ENCODE results near the gene TSGA10. TPM values are rescaled to one million over a fixed set of nuclear protein-coding genes. Genes with fewer than 3 reads are reported as not detected.

TSGA10 gene
- total RNA-seq, 1 experiment from 2014 or later, result 7.5 TPM

- H3K4me3 ChIP-seq (ENCODE audit: low read depth in 2 of 2, low read length in 2 of 2), result no peak overlapping the region
- H3K4me1 ChIP-seq (ENCODE audit: control insufficient read depth, insufficient read depth, low read length), result no peaks in the 10 kb centered on the region
- no peaks in the 10 kb centered on the region for H3K9me3 ChIP-seq (ENCODE audit: control insufficient read depth, insufficient read depth, low read depth, low read length)
- ChIA-PET POLR2A (no interaction called here), CTCF (no interaction called here)
- no TSS peak for BruUV-seq (replicated peaks)
- no peak for DNase-seq (ENCODE audit: low read depth, low spot score)
- TF ChIP-seq REST (IDR thresholded peaks at IDR 0.05; ENCODE audit: insufficient read depth in 1 of 2, low read depth in 2 of 2, low read length in 1 of 2), result no peak
- no peak for TF ChIP-seq TCF7L2 (IDR thresholded peaks at IDR 0.05; ENCODE audit: low read depth, low read length)
- no peak for TF ChIP-seq SIN3A (IDR thresholded peaks at IDR 0.05; ENCODE audit: borderline replicate concordance, insufficient read depth, low read depth, low read length)
- TF ChIP-seq CTCF (IDR thresholded peaks at IDR 0.05), result no peak
- TF ChIP-seq POLR2AphosphoS5 (IDR thresholded peaks at IDR 0.05; ENCODE audit: low read depth, low read length), result no peak
- no peaks in the 10 kb centered on the region for H3K36me3 ChIP-seq (ENCODE audit: control insufficient read depth, insufficient read depth, low read length)
- peaks cover 6% of the 10 kb centered on the region; the same call in 1 of the 2 replicates for H3K27me3 ChIP-seq (ENCODE audit: control insufficient read depth, insufficient read depth, low read length)
- no peak for ATAC-seq
- intact Hi-C loops (cut with micrococcal nuclease; ENCODE audit: unreplicated experiment), result no loop called here
- in situ Hi-C loops (cut with HindIII; ENCODE audit: low pct_unique_long_range_greater_than_20kb, low sequenced_read_pairs), result no loop called here
- H3K27ac ChIP-seq (ENCODE audit: low read length), result no peak overlapping the region
These were observed 194.8 kb downstream of the TSGA10 start for GRCh38 chr2:98959810-98960507.

- no peak overlapping the region for H3K27ac ChIP-seq (ENCODE audit: low read length)
- ChIA-PET POLR2A (no interaction called here), CTCF (no interaction called here)
- H3K27me3 ChIP-seq (ENCODE audit: control insufficient read depth, insufficient read depth, low read length), result peaks cover 15% of the 10 kb centered on the region; the same call in 1 of the 2 replicates
- no TSS peak for BruUV-seq (replicated peaks)
- H3K9me3 ChIP-seq (ENCODE audit: control insufficient read depth, insufficient read depth, low read depth, low read length), result no peaks in the 10 kb centered on the region
- in situ Hi-C loops (cut with HindIII; ENCODE audit: low pct_unique_long_range_greater_than_20kb, low sequenced_read_pairs), result no loop called here
- no peak for DNase-seq (ENCODE audit: low read depth, low spot score)
- no peaks in the 10 kb centered on the region for H3K36me3 ChIP-seq (ENCODE audit: control insufficient read depth, insufficient read depth, low read length)
- TF ChIP-seq POLR2AphosphoS5 (IDR thresholded peaks at IDR 0.05; ENCODE audit: low read depth, low read length) (no peak), TCF7L2 (IDR thresholded peaks at IDR 0.05; ENCODE audit: low read depth, low read length) (no peak), REST (IDR thresholded peaks at IDR 0.05; ENCODE audit: insufficient read depth in 1 of 2, low read depth in 2 of 2, low read length in 1 of 2) (no peak), SIN3A (IDR thresholded peaks at IDR 0.05; ENCODE audit: borderline replicate concordance, insufficient read depth, low read depth, low read length) (no peak), CTCF (IDR thresholded peaks at IDR 0.05) (no peak)
- no peak overlapping the region for H3K4me3 ChIP-seq (ENCODE audit: low read depth in 2 of 2, low read length in 2 of 2)
- no peaks in the 10 kb centered on the region for H3K4me1 ChIP-seq (ENCODE audit: control insufficient read depth, insufficient read depth, low read length)
- ATAC-seq, result no peak
- intact Hi-C loops (cut with micrococcal nuclease; ENCODE audit: unreplicated experiment), result no loop called here
These were observed 201.8 kb downstream of the TSGA10 start for GRCh38 chr2:98952966-98953365.

All from Panc1 (cell line).